NCI-H1436 treated with DMSO at 0.1 percent for 48 hours (cell line): ENCODE measurements around the gene TP53INP2.
"Not testable (repeated sequence)": the region's sequence is repeated elsewhere in the genome, so short reads cannot be mapped to it uniquely, and the experiment has no call there.

Experiments
- DNase-seq: peaks from one replicate; lab custom pipeline; 2025; lab: John Stamatoyannopoulos, UW

TP53INP2 gene

DNA sequence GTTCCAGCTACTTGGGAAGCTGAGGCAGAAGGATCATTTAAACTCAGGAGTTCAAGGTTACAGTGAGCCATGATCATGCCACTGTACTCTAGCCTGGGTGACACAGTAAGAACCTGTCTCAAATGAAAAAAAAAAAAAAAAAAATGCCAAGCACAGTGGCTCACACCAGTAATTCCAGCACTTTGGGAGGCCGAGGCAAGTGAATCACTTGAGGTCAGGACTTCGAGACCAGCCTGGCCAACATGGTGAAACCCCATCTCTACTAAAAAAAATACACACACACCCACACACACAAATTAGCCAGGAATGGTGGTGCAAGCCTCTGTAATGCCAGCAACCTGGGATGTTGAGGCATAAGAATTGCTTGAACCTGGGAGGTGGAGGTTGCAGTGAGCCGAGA lies 18.4 kb downstream of the TP53INP2 start:
- DNase-seq, result not testable (repeated sequence)

DNA sequence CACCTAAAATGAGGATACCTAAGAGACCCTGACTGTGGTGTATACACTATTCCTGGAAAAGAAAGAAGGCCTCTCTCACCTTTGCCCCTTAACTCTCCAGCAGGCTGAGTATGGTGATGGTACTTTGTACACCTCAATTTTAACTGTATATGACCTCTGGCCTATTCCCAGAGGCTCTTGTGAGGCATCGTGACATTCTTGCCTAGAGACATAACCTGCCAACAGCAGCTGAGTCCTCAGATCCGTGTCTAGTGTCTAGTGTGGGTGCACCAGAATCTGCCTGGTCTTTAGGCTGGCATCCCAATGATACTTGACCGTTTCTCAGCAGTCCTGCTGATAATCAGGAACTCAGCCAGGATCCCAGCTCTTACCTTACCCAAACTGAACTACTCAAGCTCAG lies 20.0 kb downstream of the TP53INP2 start:
- no peak for DNase-seq

GRCh38 chr20:34729416-34729815 lies 25.3 kb downstream of the TP53INP2 start:
- no peak for DNase-seq

- no peak for DNase-seq
Measured at GRCh38 chr20:34732523-34732922, 28.4 kb downstream of the TP53INP2 start.

- DNase-seq, result no peak
Measured at GRCh38 chr20:34736106-34736735, 32.1 kb downstream of the TP53INP2 start.

DNA sequence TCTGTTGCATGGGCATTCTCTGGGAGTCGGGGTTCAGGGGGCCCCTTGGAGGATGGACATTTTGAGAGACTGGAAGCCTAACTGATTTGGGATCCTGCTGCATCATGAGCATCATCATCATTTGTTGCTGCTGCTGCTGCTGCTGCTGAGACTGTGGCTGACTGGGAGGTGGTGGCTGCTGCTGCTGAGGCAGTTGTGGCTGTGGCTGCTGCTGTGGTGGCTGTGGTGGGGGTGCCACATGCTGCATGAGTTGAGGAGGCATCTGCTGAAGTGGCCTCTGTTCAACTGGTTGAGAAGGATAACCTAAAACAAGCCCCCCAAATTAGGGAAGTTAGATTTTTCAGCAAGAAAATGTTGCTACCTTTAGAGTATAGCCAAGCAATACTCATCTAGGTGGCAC lies 38.9 kb downstream of the TP53INP2 start:
- no peak for DNase-seq

DNA sequence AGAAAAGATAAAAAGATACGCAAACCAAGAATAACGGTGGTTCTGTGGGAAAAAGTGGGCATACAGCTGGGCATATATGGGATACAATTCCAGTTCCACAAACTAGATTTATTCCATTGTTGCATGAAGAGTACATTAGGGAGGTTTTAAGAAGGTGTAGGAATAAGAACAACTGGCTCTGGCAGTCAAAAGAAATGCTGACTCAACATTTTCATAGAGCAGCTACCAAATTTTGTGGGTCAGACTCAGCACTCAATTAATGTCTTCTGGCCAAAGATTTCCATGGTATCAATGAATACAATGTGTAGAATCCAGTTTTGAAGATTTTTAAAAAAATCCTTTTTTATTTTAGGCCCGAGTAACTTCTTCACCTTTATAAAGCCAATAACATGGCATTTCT lies 40.2 kb downstream of the TP53INP2 start:
- no peak for DNase-seq

- no peak for DNase-seq
Measured at GRCh38 chr20:34744847-34745246, 40.7 kb downstream of the TP53INP2 start.

GRCh38 chr20:34746674-34747073 lies 42.5 kb downstream of the TP53INP2 start:
- DNase-seq, result no peak

DNA sequence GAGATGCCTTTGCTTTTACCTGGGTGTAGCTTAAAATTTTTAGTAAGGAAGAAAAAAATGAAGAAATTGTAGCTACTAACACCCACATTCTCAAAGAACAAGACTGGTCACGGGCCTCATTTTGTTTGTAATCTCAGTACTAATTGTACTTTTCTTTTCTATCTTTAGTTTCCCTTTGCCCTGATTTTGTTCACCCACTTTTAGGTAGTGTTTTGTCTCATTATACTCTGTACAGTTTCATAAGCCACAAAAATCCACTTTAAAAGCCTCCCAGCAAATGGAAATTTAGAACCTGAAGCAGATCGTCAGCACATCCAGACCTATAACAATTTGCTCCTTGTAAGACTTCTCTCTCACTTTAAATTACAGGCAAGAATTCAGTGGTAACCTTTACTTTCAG lies 43.3 kb downstream of the TP53INP2 start:
- DNase-seq, result no peak

DNA sequence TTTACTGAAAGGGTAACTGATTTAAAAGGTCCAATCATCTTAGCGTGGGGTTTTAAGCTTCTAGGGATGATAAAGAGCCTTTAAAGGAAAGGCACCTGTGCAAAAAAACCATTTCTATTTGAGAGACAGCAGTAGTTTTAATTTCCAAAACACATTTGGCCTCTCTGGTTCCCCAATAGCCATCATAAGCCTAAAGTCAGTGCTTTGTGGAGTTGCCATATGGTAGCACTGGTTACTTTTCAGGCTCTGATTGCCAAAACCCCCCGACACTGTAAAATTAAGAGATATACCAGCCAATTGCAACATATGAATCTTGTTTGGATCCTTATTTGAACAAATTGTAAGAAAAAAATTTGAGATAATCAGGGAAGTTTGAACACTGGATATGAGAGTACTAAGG lies 44.6 kb downstream of the TP53INP2 start:
- DNase-seq, result no peak

- no peak for DNase-seq
Measured at GRCh38 chr20:34750484-34750883, 46.3 kb downstream of the TP53INP2 start.

GRCh38 chr20:34751453-34751852 lies 47.3 kb downstream of the TP53INP2 start:
- no peak for DNase-seq

DNA sequence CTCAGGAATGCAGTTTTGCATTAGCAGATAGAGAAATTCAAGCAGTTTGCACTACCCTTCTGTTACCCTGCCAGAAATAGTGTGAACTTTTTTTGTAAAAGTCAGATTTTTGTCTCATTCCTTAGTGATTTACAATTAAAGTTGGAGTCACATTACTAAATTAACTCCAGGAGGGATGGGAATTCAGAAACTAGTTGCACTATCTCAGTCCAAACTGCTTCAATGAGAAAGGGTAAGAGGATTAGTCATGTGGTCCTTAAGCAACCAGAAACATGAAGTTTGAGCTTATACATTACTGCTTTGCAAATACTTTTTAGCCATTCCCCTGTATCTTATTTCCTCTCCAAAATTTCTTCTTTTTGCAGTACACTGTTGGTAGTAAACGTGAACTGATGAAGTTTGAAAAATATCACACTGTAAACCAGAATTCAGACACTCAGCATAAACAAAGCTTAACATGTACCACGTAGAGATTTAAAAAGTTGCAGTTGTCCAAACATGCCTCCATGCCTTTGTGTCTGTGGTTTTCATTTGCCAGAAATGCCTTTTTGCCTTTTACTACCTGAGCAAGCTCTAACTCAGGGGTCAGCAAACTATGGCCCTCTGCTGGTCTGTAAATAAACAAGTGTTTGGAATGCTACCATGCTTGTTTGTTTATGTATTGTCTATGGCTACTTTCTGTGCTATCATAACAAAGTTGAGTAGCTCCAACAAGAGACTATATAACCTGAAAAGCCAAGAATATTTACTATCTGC lies 49.7 kb downstream of the TP53INP2 start:
- no peak for DNase-seq

DNA sequence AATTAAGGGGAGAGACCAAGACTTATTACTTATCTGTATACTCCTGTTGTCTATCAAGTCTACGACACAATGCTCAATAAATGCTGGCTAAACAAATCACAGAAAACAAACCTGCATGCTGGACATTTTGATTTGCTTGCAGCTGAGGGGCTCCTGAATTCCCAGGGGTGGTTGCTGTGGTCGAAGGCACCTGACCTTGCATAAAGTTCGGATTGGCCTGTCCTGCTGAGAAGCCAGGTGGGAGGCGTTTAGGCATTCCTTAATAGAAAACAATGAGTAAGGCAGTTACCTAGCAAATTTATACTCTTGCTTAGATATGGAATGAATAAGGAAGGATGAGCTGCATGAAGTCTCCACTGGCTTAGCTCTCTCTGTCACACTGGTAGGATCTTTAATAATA lies 50.5 kb downstream of the TP53INP2 start:
- DNase-seq, result no peak

DNA sequence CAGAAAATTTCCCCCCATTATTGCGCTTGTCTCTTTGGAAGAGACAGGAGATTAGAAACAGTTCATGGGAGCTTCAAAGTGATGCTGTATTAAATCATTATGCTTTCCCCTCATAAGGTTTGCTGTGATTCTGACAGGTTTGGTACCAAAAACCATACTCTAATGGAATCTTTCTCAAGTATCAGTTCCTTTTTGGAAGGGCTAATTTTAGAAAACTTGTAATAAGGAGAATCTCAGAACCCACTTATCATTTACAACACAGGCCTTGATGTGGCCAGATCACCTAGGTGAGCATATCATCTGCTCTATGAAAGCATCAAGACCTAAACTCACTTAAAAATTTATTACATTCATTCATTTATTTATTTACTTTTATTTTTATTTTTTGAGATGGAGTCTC lies 51.2 kb downstream of the TP53INP2 start:
- no peak for DNase-seq

DNA sequence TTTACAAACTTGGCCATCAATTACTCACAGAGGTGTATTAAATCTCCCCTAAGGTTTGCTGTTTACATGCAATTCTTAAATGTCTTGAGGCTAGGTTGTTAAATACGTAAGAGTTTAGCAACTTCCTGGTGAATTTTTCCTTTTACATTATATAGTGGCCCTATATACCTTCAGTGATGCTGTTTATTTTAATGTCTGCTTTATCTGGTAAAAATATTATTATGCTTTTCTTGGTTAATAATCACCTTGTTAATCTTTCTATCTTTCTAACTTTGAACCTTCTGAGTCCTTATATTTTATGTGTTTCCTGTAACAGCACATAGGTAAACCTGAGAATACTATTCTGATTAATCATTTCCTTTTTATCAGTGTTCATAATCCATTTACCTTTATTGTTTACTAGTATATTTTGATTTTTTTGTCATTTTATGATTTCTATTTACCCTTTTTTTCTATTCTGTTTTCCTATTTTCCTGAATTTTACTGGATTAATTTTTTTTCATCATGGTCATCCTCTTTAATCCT lies 57.9 kb downstream of the TP53INP2 start:
- no peak for DNase-seq
